GM21825 (cell line): ENCODE data around the gene SHE.
"Not testable (repeated sequence)": the region's sequence is repeated elsewhere in the genome, so short reads cannot be mapped to it uniquely, and the experiment has no call there.

Source experiments
- ATAC-seq: cut with Tn5 transposase; IDR thresholded peaks from one replicate; pipeline ENCODE4 v1.9.1; 2021; ENCODE audit warnings: mild to moderate bottlenecking, moderate library complexity; ENCODE audit not compliant: unreplicated experiment

The SHE gene

GRCh38 chr1:154502066-154502743 is at the start of gene SHE, which contains the start of gene TDRD10:
SHE (minus strand) TSS chr1:154502412; CDS start chr1:154502026, 386 bp downstream.
TDRD10 (plus strand) TSS chr1:154502219; CDS start chr1:154506904, 4,685 bp downstream.
- no peak for ATAC-seq

GRCh38 chr1:154551474-154551873 is 49.3 kb upstream of the SHE start:
- ATAC-seq, result no peak

GRCh38 chr1:154550657-154551056 is 48.4 kb upstream of the SHE start:
- ATAC-seq, result no peak

GRCh38 chr1:154550070-154550469 is 47.9 kb upstream of the SHE start:
- ATAC-seq, result no peak

GRCh38 chr1:154549202-154549770 is 47.1 kb upstream of the SHE start:
- ATAC-seq, result no peak

- ATAC-seq, result no peak
These were observed 45.8 kb upstream of the SHE start for GRCh38 chr1:154548028-154548427.

- ATAC-seq, result no peak
These were observed 45.0 kb upstream of the SHE start for GRCh38 chr1:154547105-154547732.

- no peak for ATAC-seq
These were observed 44.3 kb upstream of the SHE start for GRCh38 chr1:154546264-154547063.

GRCh38 chr1:154541231-154541630 is 39.0 kb upstream of the SHE start:
- no peak for ATAC-seq

GRCh38 chr1:154539486-154540483 is 37.6 kb upstream of the SHE start:
- no peak for ATAC-seq

- ATAC-seq, result no peak
These were observed 34.4 kb upstream of the SHE start for GRCh38 chr1:154536570-154536969.

GRCh38 chr1:154533952-154534844 is 32.0 kb upstream of the SHE start:
- no peak for ATAC-seq

- not testable (repeated sequence) for ATAC-seq
These were observed 29.7 kb upstream of the SHE start for GRCh38 chr1:154531950-154532349.

GRCh38 chr1:154529308-154529707 is 27.1 kb upstream of the SHE start:
- ATAC-seq, result no peak

GRCh38 chr1:154527192-154527591 is 25.0 kb upstream of the SHE start:
- ATAC-seq, result no peak

GRCh38 chr1:154524881-154525280 is 22.7 kb upstream of the SHE start:
- ATAC-seq, result no peak

GRCh38 chr1:154521695-154522094 is 19.5 kb upstream of the SHE start:
- no peak for ATAC-seq

GRCh38 chr1:154520333-154520732 is 18.1 kb upstream of the SHE start:
- ATAC-seq, result no peak

- no peak for ATAC-seq
These were observed 17.4 kb upstream of the SHE start for GRCh38 chr1:154519591-154519991.
